Measurements from ENCODE around the gene PTPN14.

PTPN14 gene

GRCh38 chr1:214326406-214326805, 225.0 kb downstream of the PTPN14 start:
- ATAC-seq = no peak

DNA sequence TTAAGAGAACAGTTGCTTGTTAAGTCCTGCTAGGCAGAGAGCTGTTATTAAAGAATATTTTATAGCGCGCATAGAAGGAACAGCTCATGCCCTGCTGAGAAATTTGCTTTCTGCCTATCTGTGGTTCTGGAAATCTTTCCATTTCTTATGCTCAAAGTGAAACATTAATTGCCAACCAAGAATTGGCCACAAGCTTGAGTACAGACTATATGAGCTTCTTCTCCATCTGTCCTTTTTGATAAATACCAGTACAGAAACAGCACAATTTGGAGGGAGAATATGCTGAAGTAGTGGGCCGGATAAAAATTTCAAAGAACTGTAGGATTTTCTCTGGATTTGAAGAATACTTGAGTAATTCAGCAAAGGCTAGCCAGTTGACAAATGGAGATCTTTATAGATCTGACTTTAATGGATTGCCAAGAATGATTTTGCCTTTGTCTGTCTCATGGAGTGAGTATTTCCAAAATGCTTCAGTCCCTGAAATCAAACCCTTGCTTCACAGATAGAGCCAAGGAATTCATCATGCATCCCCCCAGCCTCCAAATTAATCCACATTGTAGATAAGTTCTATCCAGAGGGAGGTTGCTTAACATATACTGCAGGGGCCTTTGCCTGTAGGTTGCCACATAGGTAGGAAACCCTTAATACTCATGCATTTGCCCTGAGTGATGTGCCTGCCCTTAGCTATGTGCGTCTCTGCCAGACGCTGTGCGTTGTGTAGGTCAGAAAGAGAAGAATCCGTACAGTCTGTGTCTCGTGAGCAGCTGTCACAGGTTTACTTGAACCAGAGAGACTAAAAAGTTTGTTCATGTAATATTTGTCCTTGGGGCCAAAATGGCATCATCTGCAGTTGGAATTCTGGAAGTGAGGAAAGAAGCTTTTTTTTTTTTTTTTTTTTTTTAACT, 226.3 kb downstream of the PTPN14 start:
- ATAC-seq = no peak

DNA sequence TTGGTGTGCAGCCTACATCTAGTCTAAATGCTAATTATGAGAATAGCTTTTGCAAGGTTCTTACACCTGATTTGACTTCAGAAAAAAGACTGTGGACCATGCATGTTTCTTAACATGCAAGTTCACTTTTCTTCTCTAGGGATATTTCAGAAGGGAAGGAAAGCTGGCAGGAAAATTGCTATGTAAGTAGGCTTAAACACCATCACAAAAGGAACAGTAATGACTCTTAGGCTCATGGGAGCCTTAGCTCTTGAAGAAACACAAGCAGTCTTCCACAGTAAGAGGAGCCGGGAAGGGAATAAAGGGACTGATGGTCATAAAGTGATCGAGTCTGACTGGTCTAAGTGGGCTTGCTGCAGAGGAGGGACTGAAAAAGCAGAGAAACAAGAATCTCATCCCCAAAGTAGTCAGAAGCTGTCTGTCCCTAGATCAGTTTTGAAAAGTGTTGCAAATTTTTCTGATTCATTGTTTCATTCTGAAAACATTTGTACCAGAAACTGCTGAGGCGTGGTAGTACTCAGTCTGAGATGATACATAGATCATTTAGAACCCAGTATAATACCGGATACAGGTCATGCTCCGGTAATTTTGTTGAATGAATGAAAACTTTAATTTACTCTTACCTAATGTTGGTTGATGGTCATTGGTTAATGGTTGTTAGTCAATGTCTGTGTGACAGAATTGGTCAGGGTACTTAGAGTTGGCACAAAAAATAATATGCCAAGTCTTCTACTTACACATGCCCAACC, 229.5 kb downstream of the PTPN14 start:
- no peak for ATAC-seq

GRCh38 chr1:214319938-214320337, 231.5 kb downstream of the PTPN14 start:
- ATAC-seq = no peak

DNA sequence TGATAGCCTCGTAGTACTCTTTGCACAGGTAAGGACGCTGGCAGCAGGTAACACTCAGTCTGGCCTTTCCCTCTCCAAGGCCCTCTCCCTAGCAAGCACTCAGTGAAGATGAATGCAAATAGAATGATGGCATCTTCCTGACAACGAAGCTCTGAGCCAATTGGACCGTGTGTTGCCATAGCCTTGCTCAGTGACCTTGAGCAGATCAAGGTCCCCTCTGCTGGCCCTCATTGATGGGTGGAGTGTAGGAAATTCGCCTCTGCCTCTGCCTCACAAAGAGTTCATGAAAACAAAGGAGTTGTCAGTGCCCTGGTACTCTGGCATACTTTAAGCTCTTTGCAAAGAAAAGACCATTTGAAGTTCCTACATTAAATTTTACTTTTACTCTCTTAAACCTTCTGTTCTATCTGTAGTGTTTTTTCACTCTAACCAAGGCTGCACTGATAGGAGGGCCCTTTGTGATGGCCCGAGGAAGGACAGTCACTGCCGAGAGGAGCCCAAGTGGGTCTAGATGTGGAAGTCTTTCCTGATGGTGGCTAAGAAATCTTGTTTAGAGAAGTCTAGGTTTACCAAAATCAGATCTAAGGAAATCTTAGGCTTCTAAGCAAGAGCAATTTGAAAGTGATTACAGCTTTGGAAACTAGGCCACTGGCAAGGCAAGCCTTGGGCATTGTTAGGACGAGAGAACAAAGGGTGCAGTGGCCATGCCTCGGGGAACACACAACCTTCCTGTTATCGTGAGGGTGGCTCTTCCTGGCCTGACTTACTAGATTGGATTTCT, 232.3 kb downstream of the PTPN14 start:
- ATAC-seq = no peak

- no peak for ATAC-seq
Measured at GRCh38 chr1:214318356-214318755, 233.0 kb downstream of the PTPN14 start.

- no peak for ATAC-seq
Measured at GRCh38 chr1:214317734-214318133, 233.7 kb downstream of the PTPN14 start.

GRCh38 chr1:214317300-214317699, 234.1 kb downstream of the PTPN14 start:
- ATAC-seq = no peak

- no peak for ATAC-seq
Measured at GRCh38 chr1:214316593-214316992, 234.8 kb downstream of the PTPN14 start.

DNA sequence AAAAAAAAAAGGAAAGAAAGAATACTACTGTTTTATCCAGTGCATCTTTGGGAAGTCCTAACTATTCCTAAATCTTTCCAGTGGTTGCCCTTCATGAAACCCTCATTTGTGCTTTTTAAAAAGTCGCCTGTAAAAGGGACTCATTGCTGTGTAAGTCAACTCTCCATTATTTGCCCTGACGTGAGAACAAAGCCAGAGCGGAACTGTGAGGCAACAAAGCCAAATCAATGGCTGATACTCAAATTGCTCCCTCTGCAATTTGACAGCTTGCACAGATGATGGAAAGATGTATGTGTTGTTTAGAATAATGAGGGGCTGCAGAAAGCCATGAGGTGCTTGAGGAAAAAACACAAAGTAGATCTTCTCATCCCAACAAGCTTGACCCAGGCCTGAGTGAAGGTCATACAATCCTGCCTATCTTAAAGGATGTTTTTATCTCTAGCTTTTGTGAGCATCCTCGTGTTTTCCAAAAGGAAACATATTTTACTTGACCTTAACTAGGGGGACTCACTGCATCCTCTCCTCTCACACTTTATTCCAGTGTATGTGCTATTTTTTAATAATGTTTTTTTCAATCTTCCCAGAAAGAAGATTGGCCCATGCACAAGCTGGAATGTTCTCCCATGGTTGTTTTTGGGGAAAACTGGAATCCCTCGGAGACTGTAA, 237.1 kb downstream of the PTPN14 start:
- no peak for ATAC-seq

GRCh38 chr1:214312530-214313051, 238.8 kb downstream of the PTPN14 start:
- no peak for ATAC-seq

DNA sequence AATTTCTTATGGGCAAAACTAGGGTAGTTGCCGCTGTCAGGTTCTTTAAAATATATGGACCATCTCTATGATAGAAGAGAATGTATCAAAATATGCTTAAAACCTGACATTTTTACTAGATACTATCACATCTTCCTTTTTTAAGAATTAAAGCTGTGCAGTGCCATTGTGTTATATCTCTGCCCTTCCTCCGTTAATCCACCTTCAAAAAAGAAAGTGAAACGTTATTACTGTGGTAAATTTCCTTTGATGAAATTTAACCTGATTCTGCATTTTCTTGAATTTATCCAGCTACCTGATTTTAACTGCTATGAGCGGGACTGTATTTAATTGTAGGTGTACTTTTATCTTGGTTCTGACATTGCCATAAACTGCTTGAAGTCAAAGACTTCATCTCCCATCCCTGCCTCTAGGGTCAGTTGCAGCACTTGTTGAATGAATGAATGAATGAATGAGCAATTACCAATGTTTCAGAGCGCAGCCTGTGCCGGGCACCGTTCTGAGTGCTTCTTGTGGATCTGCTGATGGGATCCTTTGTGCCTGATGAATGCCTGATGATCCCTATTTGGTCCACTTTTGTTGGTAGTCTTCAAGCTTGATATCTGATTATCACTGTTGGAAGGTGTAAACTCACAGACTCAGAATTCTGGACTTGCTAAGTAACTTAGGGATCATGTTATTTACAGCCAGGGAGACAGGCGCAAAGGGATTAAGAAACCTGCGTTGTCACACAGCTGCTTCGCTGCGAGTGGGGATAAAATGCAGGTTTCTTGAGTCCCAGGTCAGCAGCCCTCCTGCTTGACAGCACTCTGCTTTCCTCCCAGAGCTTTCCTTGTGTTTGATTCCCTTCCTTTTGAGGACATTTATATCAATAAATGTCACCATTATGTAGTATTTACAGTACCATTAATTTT, 240.4 kb downstream of the PTPN14 start:
- ATAC-seq = no peak

DNA sequence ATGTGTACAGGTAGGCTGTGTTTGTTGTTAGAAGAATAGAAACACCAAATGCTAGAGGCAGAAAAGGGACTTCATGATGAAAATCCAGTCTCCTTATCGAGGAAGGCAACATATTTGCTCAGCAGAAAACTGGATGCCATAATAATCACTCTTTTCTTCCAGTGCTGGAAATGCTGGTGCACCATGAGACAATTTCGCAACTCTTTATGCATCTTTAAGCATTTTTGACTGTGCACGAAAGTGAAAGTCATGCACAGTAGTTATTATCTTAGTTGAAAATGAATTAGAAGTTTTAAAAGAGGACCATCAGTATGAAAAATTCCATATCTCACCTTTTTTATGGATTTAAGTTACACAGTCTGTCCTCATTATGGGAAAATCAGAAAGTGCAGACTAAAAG, 241.4 kb downstream of the PTPN14 start:
- no peak for ATAC-seq

GRCh38 chr1:214306269-214306668, 245.1 kb downstream of the PTPN14 start:
- ATAC-seq = no peak

GRCh38 chr1:214305164-214305751, 246.1 kb downstream of the PTPN14 start:
- no peak for ATAC-seq

GRCh38 chr1:214303141-214303930, 248.1 kb downstream of the PTPN14 start:
- ATAC-seq = no peak

DNA sequence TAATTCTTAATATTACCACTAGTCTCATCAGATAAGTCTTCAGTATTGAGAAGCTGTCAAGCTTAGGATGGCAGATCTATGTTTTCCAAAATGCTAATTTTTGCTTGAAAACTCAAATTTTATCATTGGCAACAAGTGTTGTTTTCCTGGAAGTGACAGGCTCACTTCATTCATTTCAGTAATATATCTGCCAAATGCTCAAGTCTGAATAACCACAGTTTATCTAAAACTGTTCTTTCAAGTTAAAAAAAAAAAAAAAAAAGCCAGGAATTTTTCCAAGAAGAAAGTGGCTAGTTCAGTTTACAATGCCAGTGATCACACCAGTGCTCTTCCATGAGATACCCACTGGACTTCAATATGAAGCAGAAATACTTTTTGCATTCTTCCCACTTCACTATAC, 249.9 kb downstream of the PTPN14 start:
- no peak for ATAC-seq

DNA sequence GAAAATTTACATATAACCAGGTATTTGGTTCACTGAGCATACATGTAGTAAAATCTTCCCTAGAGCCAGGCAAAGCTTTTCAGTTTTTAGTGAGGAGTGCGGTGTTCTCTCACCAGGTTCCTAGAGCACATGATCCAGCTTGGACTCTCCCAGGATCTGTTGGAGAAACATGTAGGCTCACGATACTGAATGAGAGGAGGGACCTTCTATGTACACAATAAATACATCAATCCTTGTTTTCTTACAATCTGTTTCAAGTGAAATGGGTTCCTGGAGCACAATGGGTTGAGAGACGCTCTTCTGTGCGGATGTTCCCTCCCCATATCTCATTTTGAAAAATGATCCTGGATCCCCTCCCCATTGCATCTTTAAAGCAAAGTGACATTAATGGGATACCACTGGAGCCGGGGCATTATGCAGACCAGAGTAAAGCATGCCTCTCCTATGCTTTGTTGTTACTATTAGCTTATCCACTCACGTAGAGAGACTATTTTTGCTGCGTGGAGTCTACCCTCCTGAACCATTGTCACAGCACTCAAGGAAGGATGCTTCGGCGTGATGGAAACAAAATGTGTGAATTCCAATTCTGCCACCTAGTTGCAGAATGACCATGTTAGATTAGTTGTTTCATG, 251.1 kb downstream of the PTPN14 start:
- ATAC-seq = no peak

Data from activated CD4-positive, CD25-positive, alpha-beta regulatory T cell treated with anti-CD3 and anti-CD28 coated beads, Interleukin-2, amount 50 U/mL, for 24 hours (primary cell).